GM19025 (cell line): ENCODE data around the gene ADTRP.

Experiments used
- ATAC-seq: cut with Tn5 transposase; IDR thresholded peaks from one replicate; pipeline ENCODE4 v1.9.1; 2021; ENCODE audit warnings: mild to moderate bottlenecking, low read depth, moderate library complexity; ENCODE audit not compliant: unreplicated experiment

Gene ADTRP, protein sequence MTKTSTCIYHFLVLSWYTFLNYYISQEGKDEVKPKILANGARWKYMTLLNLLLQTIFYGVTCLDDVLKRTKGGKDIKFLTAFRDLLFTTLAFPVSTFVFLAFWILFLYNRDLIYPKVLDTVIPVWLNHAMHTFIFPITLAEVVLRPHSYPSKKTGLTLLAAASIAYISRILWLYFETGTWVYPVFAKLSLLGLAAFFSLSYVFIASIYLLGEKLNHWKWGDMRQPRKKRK

GRCh38 chr6:11778648-11779328 is at the start of gene ADTRP:
ADTRP (minus strand) TSS chr6:11778803; CDS start chr6:11778759, 44 bp downstream.
- no peak for ATAC-seq

- no peak for ATAC-seq
Observed at GRCh38 chr6:11826779-11827178, 48.2 kb upstream of the ADTRP start.

DNA sequence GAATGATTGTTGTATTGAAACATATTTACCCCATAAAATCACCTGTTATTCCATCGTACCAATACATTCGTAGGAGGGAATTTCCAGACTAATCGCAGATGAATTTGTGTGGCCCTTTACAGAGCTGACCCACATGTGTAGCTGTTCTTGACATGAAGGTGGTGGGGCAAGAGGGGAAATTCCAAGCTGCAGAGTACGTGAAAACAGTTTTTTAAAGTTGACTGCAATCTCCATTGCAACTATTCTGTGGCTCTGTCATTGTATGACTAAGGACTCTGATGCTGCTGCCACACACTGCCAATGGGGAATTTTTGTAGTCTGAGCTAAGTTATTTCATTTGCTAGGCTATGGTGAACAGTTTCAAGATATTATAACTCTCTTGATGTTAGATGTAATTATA is 46.4 kb upstream of the ADTRP start:
- ATAC-seq, result peak; percentile 85

- ATAC-seq, result no peak
Observed at GRCh38 chr6:11822346-11822745, 43.7 kb upstream of the ADTRP start.

DNA sequence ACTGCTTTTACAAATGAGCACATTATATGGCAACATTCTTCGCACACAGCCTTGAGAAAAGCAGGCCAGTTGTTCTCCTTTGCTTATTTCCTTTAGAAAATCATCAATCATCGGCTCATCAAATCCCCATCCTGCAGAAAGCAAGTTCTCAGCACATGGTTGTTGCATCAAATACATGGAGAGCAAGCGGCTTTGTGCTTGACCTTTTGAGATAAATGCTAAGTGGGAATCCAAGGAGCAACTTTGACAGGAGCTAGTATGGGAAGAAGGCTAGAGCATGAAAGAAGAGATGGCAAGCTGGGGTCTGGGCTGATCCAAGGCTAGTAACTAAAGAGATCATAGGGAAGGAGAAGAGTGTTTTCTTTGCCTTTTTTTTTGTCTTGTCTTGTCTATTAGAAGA is 43.2 kb upstream of the ADTRP start:
- no peak for ATAC-seq

GRCh38 chr6:11820821-11821220 is 42.2 kb upstream of the ADTRP start:
- no peak for ATAC-seq

GRCh38 chr6:11819486-11819885 is 40.9 kb upstream of the ADTRP start:
- ATAC-seq, result no peak

GRCh38 chr6:11815231-11815630 is 36.6 kb upstream of the ADTRP start:
- no peak for ATAC-seq

- ATAC-seq, result no peak
Observed at GRCh38 chr6:11814819-11815218, 36.2 kb upstream of the ADTRP start.

DNA sequence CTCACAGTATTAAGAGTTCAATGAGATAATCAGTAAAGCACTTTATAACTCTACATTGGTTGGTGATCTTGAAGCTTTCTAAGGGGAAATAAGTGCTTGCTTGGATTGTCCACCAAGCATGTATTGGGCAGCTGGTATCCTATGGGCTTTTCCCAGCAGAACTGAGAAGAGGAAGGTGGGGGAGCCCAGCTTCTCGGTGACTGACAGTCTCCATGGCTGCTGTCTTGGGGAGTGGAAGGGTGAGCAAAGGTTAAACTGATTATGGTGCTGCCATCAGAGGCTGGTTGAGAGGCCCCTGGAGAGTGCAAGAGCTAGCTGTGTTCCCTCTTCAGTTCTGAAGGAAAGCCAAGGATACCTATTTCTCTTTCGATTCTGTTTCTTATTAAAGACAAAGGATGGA is 35.5 kb upstream of the ADTRP start:
- ATAC-seq, result no peak

DNA sequence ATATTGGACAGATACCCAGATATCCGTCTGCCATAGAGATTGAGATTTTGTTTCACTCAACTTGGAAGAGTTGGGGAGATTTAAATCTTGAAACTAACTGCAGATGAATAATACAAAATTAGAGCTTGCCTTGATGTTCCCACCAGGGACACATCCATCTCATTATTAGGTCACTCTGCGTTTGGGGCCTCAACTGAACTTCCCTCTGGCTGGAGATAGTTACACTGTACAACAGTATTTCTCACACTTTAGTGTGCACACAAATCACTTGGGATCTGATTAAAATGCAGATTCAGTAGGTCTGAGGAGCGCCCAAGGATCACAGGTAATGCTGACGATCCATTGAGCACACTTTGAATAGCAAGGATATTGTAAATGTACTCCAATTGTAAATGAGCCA is 35.0 kb upstream of the ADTRP start:
- ATAC-seq, result no peak

DNA sequence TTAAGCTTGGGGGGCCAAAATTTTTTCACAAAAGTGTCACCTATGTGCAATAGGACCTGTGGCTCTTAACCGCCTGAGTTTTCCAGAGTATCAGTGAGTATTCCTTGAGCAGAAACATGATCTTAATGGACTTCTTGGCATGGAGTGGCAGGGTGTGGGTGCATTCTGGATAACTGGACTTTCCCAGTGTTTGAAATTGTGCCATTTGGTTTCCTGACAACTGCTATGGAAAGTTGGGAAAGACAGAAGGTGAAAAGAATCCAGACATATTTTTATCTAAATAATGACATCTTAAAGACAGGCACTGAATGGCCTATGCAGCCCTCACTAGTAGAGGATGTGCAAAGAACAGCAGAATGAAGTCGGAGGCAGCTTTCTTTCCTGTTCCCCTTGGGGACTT is 34.3 kb upstream of the ADTRP start:
- no peak for ATAC-seq

GRCh38 chr6:11812439-11812838 is 33.8 kb upstream of the ADTRP start:
- no peak for ATAC-seq

DNA sequence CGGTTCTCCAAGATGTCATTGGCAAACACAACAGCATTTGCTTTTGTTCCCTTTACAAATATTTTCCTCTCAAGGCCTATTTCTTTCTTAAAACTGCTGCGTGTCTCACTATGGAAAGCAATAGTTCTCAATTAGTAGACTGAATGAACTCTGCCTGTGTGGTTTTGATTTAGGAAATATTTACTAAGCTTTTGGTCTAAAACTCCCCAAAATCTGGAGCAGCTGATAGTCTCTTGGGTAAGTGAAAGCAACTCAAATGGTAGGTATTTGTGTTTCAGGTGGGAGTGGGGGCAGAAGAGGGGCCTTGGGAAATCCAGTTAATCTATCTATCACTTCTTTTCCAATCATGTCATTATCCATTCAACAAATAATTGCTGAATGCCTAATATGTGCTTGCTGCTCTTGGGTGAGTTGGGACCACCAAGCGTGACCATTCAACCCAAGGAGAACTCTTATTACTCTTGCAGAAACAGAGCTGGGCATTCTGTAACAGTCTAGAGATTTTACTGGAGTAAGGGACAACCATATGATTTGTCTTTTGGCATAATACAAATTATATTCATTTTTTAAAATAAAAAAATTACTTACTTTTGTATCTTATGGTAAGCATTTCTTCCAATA is 33.2 kb upstream of the ADTRP start:
- ATAC-seq, result no peak

- no peak for ATAC-seq
Observed at GRCh38 chr6:11810854-11811643, 32.4 kb upstream of the ADTRP start.

GRCh38 chr6:11810039-11810541 is 31.5 kb upstream of the ADTRP start:
- ATAC-seq, result no peak

DNA sequence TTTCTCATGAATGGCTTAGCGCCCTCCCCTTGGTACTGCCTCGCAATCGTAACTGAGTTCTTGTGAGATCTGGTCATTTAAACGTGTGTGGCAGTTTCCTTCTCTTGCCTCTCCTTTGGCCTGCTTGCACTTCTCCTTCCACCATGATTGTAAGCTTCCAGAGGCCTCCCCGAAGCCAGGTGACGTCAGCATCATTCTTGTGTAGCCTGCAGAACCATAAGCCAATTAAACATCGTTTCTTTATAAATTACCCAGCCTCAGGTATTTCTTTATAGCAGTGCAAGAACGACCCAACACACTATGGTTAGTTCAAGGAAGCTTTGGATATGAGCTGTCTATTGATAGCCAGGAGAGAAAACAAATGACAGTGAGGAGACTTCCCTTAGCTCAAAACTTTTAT is 29.5 kb upstream of the ADTRP start:
- no peak for ATAC-seq

DNA sequence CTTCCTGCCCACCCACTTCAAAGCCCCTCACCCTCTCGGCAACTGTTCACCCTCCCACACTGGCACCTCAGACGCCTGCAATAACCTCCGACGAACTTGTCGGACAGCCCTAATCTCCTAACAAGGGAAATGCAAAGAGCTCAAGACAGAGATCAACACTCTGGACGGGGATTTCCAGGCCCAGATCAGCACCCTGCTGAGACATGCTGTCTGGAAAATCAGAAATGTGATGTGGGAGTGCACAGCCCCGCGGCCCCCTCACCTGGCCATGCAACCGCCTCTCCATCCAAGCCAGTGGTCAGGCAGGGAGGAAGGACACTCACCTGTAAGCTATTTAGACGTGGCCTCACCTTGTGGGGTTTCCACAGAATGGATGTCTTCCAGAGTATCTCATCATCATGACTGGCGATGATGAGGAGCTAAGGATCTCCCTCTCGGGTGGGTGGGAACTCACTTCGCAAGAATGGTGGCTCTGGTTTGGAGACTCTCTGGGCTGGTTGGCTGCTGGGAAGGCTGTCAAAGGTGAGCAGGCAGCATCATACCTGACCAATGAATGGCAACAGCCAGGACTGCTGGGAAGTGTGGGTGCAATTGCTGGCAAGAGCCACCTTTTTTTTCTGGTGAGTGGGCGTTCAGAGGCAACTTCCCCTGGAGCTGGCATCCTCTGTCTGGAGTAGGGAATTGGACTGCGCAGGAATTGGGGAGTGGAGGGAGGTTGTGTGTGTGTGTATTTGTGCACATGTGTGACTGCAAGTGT is 28.1 kb upstream of the ADTRP start:
- ATAC-seq, result no peak

DNA sequence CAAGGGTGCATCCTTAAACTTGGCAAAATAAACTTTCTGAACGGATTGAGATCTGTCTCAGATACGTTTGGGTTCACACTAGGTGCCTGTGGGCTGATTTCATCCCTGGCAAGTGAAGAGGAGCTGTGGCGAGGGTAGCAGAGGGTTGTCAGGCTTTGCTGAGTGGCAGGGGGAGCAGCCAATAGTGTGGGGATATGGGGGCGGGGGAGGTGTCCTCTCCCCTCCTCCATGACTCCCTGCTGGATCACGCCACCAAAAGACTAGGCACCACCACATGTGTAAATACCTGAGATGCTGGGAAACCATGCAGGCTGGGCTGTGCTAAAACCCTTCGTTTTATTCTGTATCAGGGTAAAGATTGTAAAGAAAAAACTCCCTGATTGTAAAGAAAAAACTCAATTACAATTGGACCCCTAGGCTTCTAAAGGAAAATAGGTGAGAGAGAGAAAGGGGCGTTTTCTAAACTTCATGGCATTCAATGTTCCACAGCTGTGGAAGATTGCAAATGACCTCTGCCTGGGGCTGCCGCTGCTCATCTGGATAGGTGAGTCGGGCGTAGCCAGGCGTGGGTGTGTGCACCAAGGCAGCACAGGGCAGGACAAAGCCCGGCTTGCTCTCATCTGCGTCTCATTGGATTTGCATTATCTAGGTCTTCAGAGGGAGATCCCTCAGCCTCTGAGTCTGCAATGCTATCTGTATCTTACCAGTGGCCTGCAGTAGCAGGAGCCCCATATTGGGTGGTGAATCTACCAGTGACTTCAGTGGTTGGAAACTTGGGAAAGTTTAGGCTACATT is 26.9 kb upstream of the ADTRP start:
- ATAC-seq, result no peak
